GM12878 (cell line): Measurements from ENCODE around the gene MMRN1. TPM values are rescaled to one million over a fixed set of nuclear protein-coding genes. Genes with fewer than 3 reads are reported as not detected.

Source experiments
- ATAC-seq: fragments of 200-7000 bp; cut with Tn5 transposase; 3 replicates; pipeline ENCODE4 v1.9.1; 2020; ENCODE audit warnings: mild to moderate bottlenecking, moderate library complexity
- BruUV-seq: library from RNA; stranded (reverse); fragments of 400-500 nt; replicated peaks from 2 replicates; lab custom pipeline; 2021; lab: Mats Ljungman, UMichigan
- CTCF ChIA-PET: fragments of 300-600 bp; sonication (Branson Sonifier 250); formaldehyde crosslinking; extraction: SDS; loops from one replicate; lab custom pipeline; 2021; ENCODE audit warnings: inconsistent platforms; lab: Yijun Ruan, JAX
- POLR2A ChIA-PET: fragments of 350-600 bp; formaldehyde crosslinking; extraction: SDS; loops from one replicate; lab custom pipeline; 2021; ENCODE audit warnings: inconsistent platforms; lab: Charles Lee
- RAD21 ChIA-PET: fragments of 300-600 bp; sonication (Branson Sonifier 250); formaldehyde crosslinking; loops from one replicate; lab custom pipeline; 2023; ENCODE audit warnings: antibody characterized with exemption; ENCODE audit not compliant: unreplicated experiment; lab: Charles Lee
- SMC1A ChIA-PET: fragments of 300-600 bp; sonication (Branson Sonifier 250); formaldehyde crosslinking; loops from one replicate; lab custom pipeline; 2023; ENCODE audit not compliant: unreplicated experiment, uncharacterized antibody; lab: Charles Lee
- DNase-seq: peaks from one replicate; pipeline ENCODE4 v3.0.0-alpha.2; 2011; ENCODE audit warnings: low read depth, low spot score
- FAIRE-seq: peaks from 3 replicates; lab custom pipeline; 2011; peaks lifted over from hg19 to GRCh38; lab: Jason Lieb, UNC
- H2AFZ ChIP-seq: 2 replicates; pipeline ENCODE4 v1.6.0; 2011; ENCODE audit warnings: low read depth, low read length, control low read depth; ENCODE audit not compliant: control insufficient read depth
- H3K27ac ChIP-seq: 2 replicates; pipeline ENCODE4 v1.5.1; 2011; ENCODE audit warnings: control low read depth; ENCODE audit not compliant: control insufficient read depth, insufficient read depth
- H3K27me3 ChIP-seq, 2 experiments: replicated peaks in 1 of 2; 2 replicates each; pipeline versions ENCODE4 v1.6.0 to v1.6.1; 2011; ENCODE audit warnings: low read length in 1 of 2; ENCODE audit not compliant: control insufficient read depth in 2 of 2, insufficient read depth in 2 of 2
- H3K36me3 ChIP-seq, 2 experiments: 2 replicates each; pipeline ENCODE4 v1.5.1; 2011; ENCODE audit warnings: low read length in 1 of 2; ENCODE audit not compliant: control insufficient read depth in 2 of 2, insufficient read depth in 2 of 2
- H3K4me1 ChIP-seq: 2 replicates; pipeline ENCODE4 v1.6.1; 2011; ENCODE audit warnings: mild to moderate bottlenecking, low read length, moderate library complexity, mixed read lengths; ENCODE audit not compliant: control insufficient read depth, insufficient read depth
- H3K4me2 ChIP-seq: 2 replicates; pipeline ENCODE4 v1.6.0; 2011; ENCODE audit warnings: control low read depth; ENCODE audit not compliant: control insufficient read depth, insufficient read depth
- H3K4me3 ChIP-seq: fragments of 200-600 bp; sonication (generic); 2 replicates; pipeline ENCODE4 v1.5.1; 2016
- H3K79me2 ChIP-seq: 2 replicates; pipeline ENCODE4 v1.6.0; 2011; ENCODE audit warnings: low read length; ENCODE audit not compliant: control insufficient read depth, insufficient read depth
- H3K9ac ChIP-seq: 2 replicates; pipeline ENCODE4 v1.8.0; 2011; ENCODE audit warnings: low read length, control low read depth, mixed read lengths; ENCODE audit not compliant: control insufficient read depth, insufficient read depth
- H3K9me3 ChIP-seq: replicated peaks from 3 replicates; pipeline ENCODE4 v1.5.1; 2011; ENCODE audit warnings: mild to moderate bottlenecking, low read length; ENCODE audit not compliant: control insufficient read depth, insufficient read depth
- H4K20me1 ChIP-seq: 2 replicates; pipeline ENCODE4 v1.6.0; 2011; ENCODE audit not compliant: control insufficient read depth, insufficient read depth
- BMI1 ChIP-seq: fragments of 450-650 bp; IDR thresholded peaks from 2 replicates; pipeline ENCODE4 v1.6.1; 2016; ENCODE audit warnings: mild to moderate bottlenecking, moderate library complexity, borderline replicate concordance
- IRF3 ChIP-seq: fragments of 450-650 bp; IDR thresholded peaks from 2 replicates; pipeline ENCODE4 v1.6.1; 2014; ENCODE audit warnings: mild to moderate bottlenecking
- STAT3 ChIP-seq: IDR thresholded peaks from 2 replicates; pipeline ENCODE4 v1.6.1; 2011; ENCODE audit warnings: low read depth, low read length, improper control_type of control experiment
- YY1 ChIP-seq: IDR thresholded peaks from 2 replicates; pipeline ENCODE4 v1.6.1; 2011; ENCODE audit warnings: low read depth, mild to moderate bottlenecking, low read length
- WGBS: methylation state at CpG from one replicate; pipeline ENCODE4 v1.1.6; 2016; ENCODE audit warnings: low lambda C conversion rate; ENCODE audit not compliant: insufficient replicate concordance, insufficient coverage; ENCODE audit errors: missing lambda C conversion rate; 5-methylcytosine and 5-hydroxymethylcytosine counted together
- in situ Hi-C: fragments of 300-500 bp; cut with MboI; formaldehyde crosslinking; loops from 9 replicates; pipeline ENCODE4 v1.14.3; 2018; ENCODE audit warnings: mixed read lengths
- intact Hi-C: fragments of 100-400 bp; cut with micrococcal nuclease; formaldehyde crosslinking; loops from one replicate; pipeline ENCODE4 v1.14.2; 2022; ENCODE audit not compliant: unreplicated experiment
- polyA plus RNA-seq, 11 experiments: library from polyadenylated mRNA; depleted of rRNA in 4 of 11; unstranded in 6 of 11; stranded (reverse) in 5 of 11; fragments of >200 nt; fragmentation: Nextera tagmentation in 4 of 11; fragmentation: Illumina TruSeq in 1 of 11; extraction: Ambion mirVana in 4 of 11; extraction: Trizol in 1 of 11; gene quantifications; 1 replicate in 1 of 11; 2 replicates in 10 of 11; pipeline versions ENCODE4 v1.2.1 to v1.2.3, GENCODE V29; 2011 to 2016; ENCODE audit warnings: inconsistent platforms in 2 of 11, missing spikeins in 2 of 11, low read depth in 1 of 11
- total RNA-seq, 4 experiments: library from RNA; depleted of rRNA in 3 of 4; stranded (reverse); fragments of >200 nt in 3 of 4; fragmentation: Illumina TruSeq in 1 of 4; extraction: Trizol in 1 of 4; gene quantifications; 2 replicates each; pipeline versions ENCODE4 v1.2.1 to v1.2.3, GENCODE V29; 2013 to 2021
- TF ChIP-seq, protein P1 (sequence below): fragments of 450-650 bp; IDR thresholded peaks from 2 replicates; pipeline ENCODE4 v1.6.1; 2017; ENCODE audit warnings: low read depth, mild to moderate bottlenecking, moderate library complexity

MMRN1 gene
- total and polyA plus RNA-seq, 10 of the 15 experiments (the other 5 are each of a cell fraction or from before 2014, with no cell fraction given) = 0.50 to 3.9 (median 0.78) TPM

- H3K4me2 ChIP-seq = no peak overlapping the region
- intact Hi-C loops (no loop called here), in situ Hi-C loops (no loop called here)
- no peaks in the 10 kb centered on the region for H3K79me2 ChIP-seq
- TF ChIP-seq, protein P1, sequence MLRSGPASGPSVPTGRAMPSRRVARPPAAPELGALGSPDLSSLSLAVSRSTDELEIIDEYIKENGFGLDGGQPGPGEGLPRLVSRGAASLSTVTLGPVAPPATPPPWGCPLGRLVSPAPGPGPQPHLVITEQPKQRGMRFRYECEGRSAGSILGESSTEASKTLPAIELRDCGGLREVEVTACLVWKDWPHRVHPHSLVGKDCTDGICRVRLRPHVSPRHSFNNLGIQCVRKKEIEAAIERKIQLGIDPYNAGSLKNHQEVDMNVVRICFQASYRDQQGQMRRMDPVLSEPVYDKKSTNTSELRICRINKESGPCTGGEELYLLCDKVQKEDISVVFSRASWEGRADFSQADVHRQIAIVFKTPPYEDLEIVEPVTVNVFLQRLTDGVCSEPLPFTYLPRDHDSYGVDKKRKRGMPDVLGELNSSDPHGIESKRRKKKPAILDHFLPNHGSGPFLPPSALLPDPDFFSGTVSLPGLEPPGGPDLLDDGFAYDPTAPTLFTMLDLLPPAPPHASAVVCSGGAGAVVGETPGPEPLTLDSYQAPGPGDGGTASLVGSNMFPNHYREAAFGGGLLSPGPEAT = no peak
- no peak for TF ChIP-seq YY1
- no peaks in the 10 kb centered on the region; a peak in 1 of 4 replicates for H3K27me3 ChIP-seq
- H4K20me1 ChIP-seq = no peaks in the 10 kb centered on the region
- H3K4me1 ChIP-seq = no peaks in the 10 kb centered on the region
- no TSS peak for BruUV-seq
- H3K4me3 ChIP-seq = no peak overlapping the region
- no peaks in the 10 kb centered on the region for H3K9me3 ChIP-seq
- RAD21 ChIA-PET = no interaction called here
- no peak overlapping the region for H3K27ac ChIP-seq
- CTCF ChIA-PET = interaction anchor here (1.2 kb wide), 1 partner anchor 252 kb away, joined by 3 read pairs; no protein-coding TSS in a partner anchor
- DNase-seq = no peak
- SMC1A ChIA-PET = interaction anchor here (0.5 to 1.6 kb wide), 2 partner anchors 12 to 296 kb away, joined by 3 read pairs; no protein-coding TSS in a partner anchor
- no peak overlapping the region for H2AFZ ChIP-seq
- H3K9ac ChIP-seq = no peak overlapping the region
- FAIRE-seq = no peak
- POLR2A ChIA-PET = no interaction called here
- ATAC-seq = no peak
- H3K36me3 ChIP-seq = no peaks in the 10 kb centered on the region
- WGBS = 27% methylated on average over 4 of the region's 4 CpGs
Observed at GRCh38 chr4:89997171-89997704, 102.6 kb downstream of the MMRN1 start.

- in situ Hi-C loops (no loop called here), intact Hi-C loops (no loop called here)
- Histone ChIP-seq H3K4me2 (no peak overlapping the region), H3K4me3 (no peak overlapping the region), H3K36me3 (no peaks in the 10 kb centered on the region), H3K4me1 (no peaks in the 10 kb centered on the region), H3K9me3 (no peaks in the 10 kb centered on the region), H3K27me3 (no peaks in the 10 kb centered on the region; a peak in 1 of 4 replicates), H3K9ac (no peak overlapping the region), H3K27ac (no peak overlapping the region), H2AFZ (no peak overlapping the region), H3K79me2 (no peaks in the 10 kb centered on the region), H4K20me1 (no peaks in the 10 kb centered on the region)
- ChIA-PET CTCF (no interaction called here), RAD21 (no interaction called here), SMC1A (no interaction called here), POLR2A (no interaction called here)
- FAIRE-seq (no peak), DNase-seq (no peak), ATAC-seq (no peak)
- TF ChIP-seq BMI1 (no peak), IRF3 (no peak), STAT3 (no peak)
- 58% methylated on average over 6 of the region's 6 CpGs for WGBS
- no TSS peak for BruUV-seq
Observed at GRCh38 chr4:89998469-89999011, 103.9 kb downstream of the MMRN1 start.
